HG02588 (cell line): ENCODE measurements around the gene TRIP10.
"Not testable (repeated sequence)": the region's sequence is repeated elsewhere in the genome, so short reads cannot be mapped to it uniquely, and the experiment has no call there.

Source experiments
- ATAC-seq: cut with Tn5 transposase; IDR thresholded peaks from one replicate; pipeline ENCODE4 v1.9.1; 2021; ENCODE audit warnings: mild to moderate bottlenecking, moderate library complexity; ENCODE audit not compliant: unreplicated experiment

The TRIP10 gene

GRCh38 chr19:6739390-6739882 lies at the start of gene TRIP10:
TRIP10 (plus strand) TSS chr19:6739680; CDS start chr19:6739762, 82 bp downstream.
- ATAC-seq, result no peak

GRCh38 chr19:6690160-6690885 lies 49.2 kb upstream of the TRIP10 start:
- no peak for ATAC-seq

GRCh38 chr19:6691342-6691741 lies 48.1 kb upstream of the TRIP10 start:
- ATAC-seq, result no peak

DNA sequence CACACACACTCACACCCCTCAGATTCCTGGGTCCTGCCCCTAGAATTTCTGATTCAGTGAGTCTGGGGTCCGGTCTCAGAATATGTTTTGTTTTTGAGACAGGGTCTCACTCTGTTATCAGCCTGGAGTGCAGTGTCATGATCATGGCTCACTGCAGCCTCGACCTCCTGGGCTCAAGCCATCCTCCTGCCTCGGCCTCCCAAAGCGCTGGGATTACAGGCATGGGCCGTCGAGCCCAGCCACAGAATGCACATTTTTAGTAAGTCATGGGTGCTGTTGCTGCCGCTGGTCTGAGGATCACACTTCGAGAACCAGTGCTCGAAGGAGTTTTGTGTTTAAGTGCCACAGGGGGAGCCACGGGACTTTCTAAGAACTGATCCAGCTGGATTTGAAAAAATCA lies 47.5 kb upstream of the TRIP10 start:
- ATAC-seq, result no peak

DNA sequence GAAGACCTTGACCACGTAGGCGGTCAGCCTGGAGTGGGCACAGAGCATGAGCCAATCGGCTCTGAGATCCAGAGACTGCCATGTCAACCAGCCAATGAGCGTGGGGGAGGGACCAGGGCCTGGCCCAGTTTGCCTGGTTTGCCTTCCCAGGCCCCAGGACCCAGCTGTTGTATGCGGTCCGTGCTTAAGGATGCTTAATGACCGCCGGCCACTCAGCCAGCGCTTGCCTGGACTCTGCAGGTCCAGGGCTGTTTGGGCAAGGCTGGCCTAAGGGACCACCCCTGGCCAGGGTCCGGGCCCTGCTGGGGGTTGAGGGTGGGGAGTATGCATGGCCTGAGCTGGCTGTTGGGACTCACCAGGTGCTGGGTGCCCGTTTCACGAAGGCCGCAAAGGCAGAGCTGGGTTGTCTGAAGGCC lies 46.4 kb upstream of the TRIP10 start:
- no peak for ATAC-seq

- ATAC-seq, result no peak
Observed at GRCh38 chr19:6693681-6694080, 45.8 kb upstream of the TRIP10 start.

DNA sequence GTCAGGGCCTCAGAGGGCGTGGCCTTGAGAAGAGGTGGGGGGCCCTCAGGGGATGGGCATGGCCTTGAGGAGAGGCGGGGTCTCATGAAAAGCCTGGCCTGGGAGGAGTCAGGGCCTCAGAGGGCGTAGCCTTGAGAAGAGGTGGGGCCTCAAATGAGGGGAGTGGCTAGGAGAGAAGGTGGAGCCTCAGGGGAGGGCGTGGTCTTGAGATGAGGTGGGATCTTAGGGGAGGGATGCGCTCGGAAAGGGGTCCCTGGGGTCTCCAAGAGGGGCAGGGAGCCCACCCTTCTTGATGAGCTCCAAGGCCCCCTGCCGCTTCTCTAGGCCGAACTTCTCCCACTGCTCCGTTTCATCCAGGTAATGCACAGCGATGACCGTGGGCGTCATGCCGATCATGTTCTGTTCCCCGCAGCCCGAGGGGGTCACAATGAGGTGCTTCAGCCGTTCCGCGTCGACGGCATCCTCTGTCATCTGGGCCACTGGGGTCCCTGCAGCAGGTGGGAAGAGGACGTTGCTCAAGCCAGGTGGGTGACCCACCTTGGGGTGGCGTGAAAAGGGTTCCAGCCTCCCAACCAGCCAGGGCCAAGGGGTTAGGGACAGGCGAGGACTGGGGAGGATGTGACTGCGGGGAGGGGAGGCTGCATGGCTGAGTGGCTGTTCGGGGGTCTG lies 45.2 kb upstream of the TRIP10 start:
- no peak for ATAC-seq

DNA sequence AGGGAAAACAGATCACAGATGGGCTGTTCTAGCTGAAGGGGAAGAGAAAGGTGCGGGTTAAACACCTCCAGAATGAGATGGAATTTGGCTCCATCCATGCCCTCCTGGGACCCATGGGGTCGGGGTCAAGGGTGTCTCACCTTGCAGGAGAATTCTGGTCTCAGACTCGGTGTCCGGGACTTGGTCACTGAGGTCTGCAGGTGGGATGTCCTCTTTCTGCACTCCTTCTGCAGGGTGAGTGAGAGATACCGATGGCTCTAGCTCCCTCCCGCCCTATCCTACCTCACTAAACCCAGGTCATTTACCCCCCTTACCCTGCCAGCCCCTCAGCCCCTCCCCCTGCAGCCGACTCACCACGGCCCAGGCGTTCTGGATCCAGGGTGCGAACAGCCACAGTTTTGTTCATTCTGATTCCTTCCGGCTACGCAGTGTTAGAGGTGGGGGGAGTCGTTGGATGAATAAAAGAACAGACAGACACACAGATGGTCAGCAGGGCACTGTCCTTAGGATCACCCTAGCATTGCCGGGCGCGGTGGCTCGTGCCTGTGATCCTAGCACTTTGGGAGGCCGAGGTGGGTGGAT lies 43.1 kb upstream of the TRIP10 start:
- ATAC-seq, result no peak

GRCh38 chr19:6697291-6697690 lies 42.2 kb upstream of the TRIP10 start:
- ATAC-seq, result no peak

GRCh38 chr19:6699935-6700334 lies 39.5 kb upstream of the TRIP10 start:
- ATAC-seq, result no peak

GRCh38 chr19:6700586-6701316 lies 38.7 kb upstream of the TRIP10 start:
- no peak for ATAC-seq

DNA sequence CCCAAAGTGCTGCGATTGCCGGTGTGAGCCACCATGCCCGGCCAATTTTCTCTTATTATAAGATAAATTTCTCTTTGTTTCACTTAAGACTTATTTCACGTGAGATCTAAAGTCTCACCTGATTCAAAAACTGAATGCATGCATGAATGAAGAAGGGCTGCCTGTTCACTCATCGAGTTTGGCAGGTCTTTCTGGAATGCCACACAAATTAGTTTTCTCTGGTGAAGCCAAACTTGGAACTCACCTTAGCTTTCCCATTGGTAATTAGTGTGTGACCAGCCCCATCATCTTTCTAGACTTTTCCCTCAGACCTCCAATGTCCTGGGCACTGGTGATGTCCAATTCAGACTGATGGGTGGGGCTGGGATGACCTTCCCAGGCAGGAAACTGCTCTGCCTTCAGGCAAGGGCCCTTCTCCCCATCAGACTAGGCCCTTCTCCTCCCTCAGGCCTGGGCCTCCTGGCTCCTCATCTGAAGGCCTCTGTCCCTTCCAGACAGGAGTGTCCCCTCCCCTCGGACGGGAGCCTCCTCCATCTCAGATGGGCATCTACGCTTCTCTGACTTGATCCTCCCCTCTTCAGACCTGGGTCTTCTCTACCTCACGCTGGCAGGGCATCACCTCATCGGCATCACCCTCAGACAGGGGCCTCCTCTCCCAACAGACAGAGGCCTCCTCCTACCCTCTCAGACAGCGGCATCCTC lies 33.4 kb upstream of the TRIP10 start:
- ATAC-seq, result no peak

GRCh38 chr19:6706633-6706958 lies 32.9 kb upstream of the TRIP10 start:
- no peak for ATAC-seq

GRCh38 chr19:6707011-6707657 lies 32.3 kb upstream of the TRIP10 start:
- ATAC-seq, result no peak

DNA sequence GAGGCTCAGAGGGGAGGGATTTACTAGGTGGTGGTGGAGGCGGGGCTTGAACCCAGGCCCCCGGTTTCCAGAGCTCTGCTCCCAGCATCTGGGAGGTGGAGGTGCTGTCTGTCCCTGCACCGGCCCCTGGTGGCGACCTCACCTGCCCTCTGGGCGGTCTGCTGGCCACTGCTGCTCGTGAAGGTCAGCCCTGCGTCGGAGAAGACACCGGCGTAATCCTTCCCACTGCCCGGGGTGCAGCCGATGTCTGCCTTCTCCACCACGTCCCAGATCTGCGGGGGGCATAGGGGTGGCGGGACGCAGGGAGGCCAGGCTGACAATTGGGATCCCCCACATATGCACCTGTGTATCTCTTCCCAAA lies 31.8 kb upstream of the TRIP10 start:
- no peak for ATAC-seq

- ATAC-seq, result no peak
Observed at GRCh38 chr19:6708346-6708745, 31.1 kb upstream of the TRIP10 start.

DNA sequence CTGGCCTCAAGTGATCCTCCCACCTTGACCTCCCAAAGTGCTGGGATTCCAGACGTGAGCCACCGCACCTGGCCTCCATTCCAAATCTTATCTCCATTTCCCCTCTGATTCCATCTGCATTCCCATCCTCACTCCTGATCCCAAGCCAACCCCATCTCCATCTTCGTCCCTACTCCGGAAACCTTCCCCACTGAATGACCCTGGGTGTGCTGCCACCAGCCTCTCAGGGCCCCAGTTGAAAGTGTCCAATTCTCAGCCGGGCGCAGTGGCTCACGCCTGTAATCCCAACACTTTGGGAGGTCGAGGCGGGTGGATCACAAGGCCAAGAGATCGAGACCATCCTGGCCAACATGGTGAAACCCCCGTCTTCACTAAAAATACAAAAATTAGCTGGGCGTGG lies 30.6 kb upstream of the TRIP10 start:
- ATAC-seq, result not testable (repeated sequence)

DNA sequence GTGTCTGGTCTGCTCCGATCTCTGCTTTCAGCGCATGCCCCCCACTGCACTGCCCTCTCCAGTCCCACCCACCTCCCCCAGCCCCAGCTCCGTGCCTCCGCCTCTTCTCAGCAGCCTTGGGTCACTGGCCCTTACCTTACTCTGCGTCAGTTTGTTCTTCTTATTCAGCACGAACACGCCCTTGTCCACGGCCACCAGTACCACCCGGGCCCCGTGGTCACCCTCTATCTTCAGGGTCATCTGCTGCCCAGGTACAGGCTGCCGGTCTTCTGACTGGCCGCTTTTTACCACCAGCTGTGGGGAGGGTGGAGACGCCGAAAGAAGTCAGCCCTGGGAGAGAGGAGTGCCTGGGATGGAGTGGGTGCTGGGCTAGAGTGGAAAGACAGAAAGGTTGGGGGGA lies 29.9 kb upstream of the TRIP10 start:
- no peak for ATAC-seq

DNA sequence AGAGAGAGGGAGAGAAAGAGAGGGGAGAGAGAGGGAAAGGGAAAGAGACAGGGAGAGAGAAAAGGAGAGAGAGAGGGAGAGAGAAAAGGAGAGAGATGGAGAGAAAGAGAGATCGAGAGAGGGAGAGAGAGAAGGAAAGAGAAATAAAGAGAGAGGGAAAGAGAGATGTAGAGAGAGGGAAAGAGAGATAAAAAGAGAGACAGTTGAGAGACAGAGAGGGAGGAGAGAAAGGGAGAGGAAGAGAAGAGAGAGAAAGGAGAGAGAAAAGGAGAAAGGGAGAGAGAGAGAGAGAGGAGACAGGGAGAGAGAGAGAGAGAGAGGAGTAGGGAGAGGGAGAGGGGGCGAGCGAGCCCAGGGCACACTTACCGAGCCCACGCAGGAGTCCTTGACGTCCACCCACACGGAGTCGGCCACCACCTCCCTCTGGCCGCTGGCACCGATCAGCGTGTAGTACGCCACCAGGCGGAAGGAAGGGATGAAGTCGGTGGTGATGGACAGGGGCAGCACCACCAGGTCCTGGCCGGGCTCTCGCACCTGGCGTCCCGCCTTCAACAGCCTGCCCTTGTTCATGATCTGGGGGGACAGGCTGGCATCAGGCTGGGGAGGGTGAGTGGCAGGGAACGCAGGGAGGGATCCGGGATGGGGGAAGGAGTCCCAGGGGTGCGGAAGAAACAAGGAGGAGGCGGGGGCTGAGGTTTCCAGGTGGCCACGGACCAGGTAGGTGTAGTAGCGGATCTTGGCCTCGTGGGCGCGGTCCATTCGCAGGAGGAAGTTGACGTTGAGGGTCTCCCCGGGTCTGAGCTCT lies 29.0 kb upstream of the TRIP10 start:
- ATAC-seq, result no peak

DNA sequence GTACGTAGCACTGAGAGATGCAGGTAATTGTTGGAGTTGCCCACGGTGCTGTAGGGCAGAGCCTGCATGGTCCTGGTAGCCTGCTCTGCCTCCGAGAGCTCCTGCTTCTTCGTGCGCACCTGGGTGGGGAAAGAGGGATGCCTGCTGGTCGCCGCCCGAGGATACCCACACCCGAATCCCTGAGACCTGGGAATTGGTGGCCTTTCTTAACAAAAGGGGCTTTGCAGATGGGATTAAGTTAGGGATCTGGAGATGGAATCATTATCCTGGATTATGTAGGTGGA lies 28.5 kb upstream of the TRIP10 start:
- no peak for ATAC-seq
